Endothelial cell of umbilical vein (primary cell): ENCODE data around the gene AACS. TPM values are rescaled to one million over a fixed set of nuclear protein-coding genes. Genes with fewer than 3 reads are reported as not detected.

Source experiments
- BruUV-seq: library from RNA; stranded (reverse); fragments of 400-500 nt; replicated peaks from 2 replicates; lab custom pipeline; 2021; lab: Mats Ljungman, UMichigan
- CTCF ChIA-PET: fragments of 300-600, 350-600 bp; sonication (Branson Sonifier 250); formaldehyde crosslinking; loops from one replicate; lab custom pipeline; 2021; ENCODE audit warnings: antibody characterized with exemption, inconsistent platforms; lab: Charles Lee
- POLR2A ChIA-PET: fragments of 300-600, 350-600 bp; sonication (Branson Sonifier 250); formaldehyde crosslinking; loops from one replicate; lab custom pipeline; 2021; ENCODE audit warnings: antibody characterized with exemption, inconsistent platforms; lab: Charles Lee
- DNase-seq: peaks from one replicate; pipeline ENCODE4 v3.0.0-alpha.2; 2011; ENCODE audit warnings: low read depth, low spot score
- FAIRE-seq: peaks from 2 replicates; lab custom pipeline; 2011; peaks lifted over from hg19 to GRCh38; lab: Jason Lieb, UNC
- H2AFZ ChIP-seq: 2 replicates; pipeline ENCODE4 v1.6.0; 2012; ENCODE audit warnings: low read depth, low read length, control low read depth, inconsistent platforms
- H3K27ac ChIP-seq: 2 replicates; pipeline ENCODE4 v1.5.1; 2011; ENCODE audit warnings: low read depth, mild to moderate bottlenecking, control low read depth, low read length, moderate library complexity; ENCODE audit not compliant: insufficient read depth
- H3K27me3 ChIP-seq, 2 experiments: 2 replicates each; pipeline versions ENCODE4 v1.6.0 to v1.6.1; 2011; ENCODE audit warnings: low read length in 2 of 2, mixed read lengths in 1 of 2; ENCODE audit not compliant: control insufficient read depth in 2 of 2, insufficient read depth in 2 of 2
- H3K36me3 ChIP-seq, 2 experiments: 2 replicates in 1 of 2; 3 replicates in 1 of 2; pipeline ENCODE4 v1.5.1; 2011; ENCODE audit warnings: low read length in 2 of 2, mild to moderate bottlenecking in 1 of 2, moderate library complexity in 1 of 2; ENCODE audit not compliant: control insufficient read depth in 2 of 2, insufficient read depth in 2 of 2; ENCODE audit errors: extremely low read depth in 1 of 2
- H3K4me1 ChIP-seq: 3 replicates; pipeline ENCODE4 v1.5.1; 2011; ENCODE audit warnings: mild to moderate bottlenecking, low read length; ENCODE audit not compliant: control insufficient read depth, insufficient read depth; ENCODE audit errors: extremely low read depth
- H3K4me2 ChIP-seq: 2 replicates; pipeline ENCODE4 v1.6.1; 2011; ENCODE audit warnings: low read length, control low read depth, mixed read lengths; ENCODE audit not compliant: insufficient read depth
- H3K4me3 ChIP-seq, 3 experiments: fragments of 200-600 bp in 1 of 3; sonication (generic), shearing (Covaris generic) in 1 of 3; replicated peaks in 1 of 3; 2 replicates each; pipeline ENCODE4 v1.5.1; 2011 to 2016; ENCODE audit warnings: control low read depth in 3 of 3, low read length in 3 of 3, mild to moderate bottlenecking in 2 of 3, inconsistent platforms in 1 of 3, low read depth in 1 of 3, moderate library complexity in 1 of 3; ENCODE audit not compliant: insufficient read depth in 1 of 3
- H3K79me2 ChIP-seq: 2 replicates; pipeline ENCODE4 v1.6.0; 2012; ENCODE audit warnings: low read length, inconsistent platforms; ENCODE audit not compliant: control insufficient read depth, insufficient read depth
- H3K9ac ChIP-seq: replicated peaks from 2 replicates; pipeline ENCODE3; 2011; ENCODE audit warnings: low read length, control low read depth; ENCODE audit not compliant: insufficient read depth; ENCODE audit errors: extremely low read depth
- H3K9me1 ChIP-seq: replicated peaks from 3 replicates; pipeline ENCODE4 v1.6.0; 2011; ENCODE audit warnings: mild to moderate bottlenecking, low read length; ENCODE audit not compliant: control insufficient read depth, insufficient read depth; ENCODE audit errors: extremely low read depth
- H3K9me3 ChIP-seq: replicated peaks from 2 replicates; pipeline ENCODE4 v1.5.1; 2012; ENCODE audit warnings: low read length, inconsistent platforms; ENCODE audit not compliant: control insufficient read depth, insufficient read depth
- H4K20me1 ChIP-seq: replicated peaks from 2 replicates; pipeline ENCODE3; 2011; ENCODE audit warnings: mild to moderate bottlenecking, low read length; ENCODE audit not compliant: control insufficient read depth, insufficient read depth; ENCODE audit errors: extremely low read depth
- EZH2 ChIP-seq: IDR thresholded peaks from 2 replicates; pipeline ENCODE4 v1.6.1; 2012; ENCODE audit warnings: borderline replicate concordance, low read depth, mild to moderate bottlenecking, moderate library complexity, low read length, inconsistent platforms; ENCODE audit not compliant: severe bottlenecking
- FOS ChIP-seq: IDR thresholded peaks from 2 replicates; pipeline ENCODE4 v1.6.1; 2011; ENCODE audit warnings: mild to moderate bottlenecking, low read length, moderate library complexity, borderline replicate concordance; ENCODE audit not compliant: insufficient read depth
- MAX ChIP-seq: IDR thresholded peaks from 2 replicates; pipeline ENCODE4 v1.6.1; 2011; ENCODE audit not compliant: insufficient read depth, insufficient read length
- dilution Hi-C: fragments of 300-500 bp; cut with MboI; formaldehyde crosslinking; loops from one replicate; pipeline ENCODE4 v1.15.0; 2019; ENCODE audit warnings: low sequenced_read_pairs; ENCODE audit not compliant: extremely low pct_ligation_motif_present
- intact Hi-C: fragments of 100-400 bp; cut with micrococcal nuclease; formaldehyde crosslinking; loops from one replicate; pipeline ENCODE4 v1.10.0; 2022
- polyA plus RNA-seq, 4 experiments: library from polyadenylated mRNA; depleted of rRNA in 3 of 4; stranded (reverse) in 3 of 4; unstranded in 1 of 4; fragments of >200 nt; gene quantifications; 2 replicates each; pipeline versions ENCODE4 v1.2.1 to v1.2.3, GENCODE V29; 2011 to 2012; ENCODE audit warnings: missing spikeins in 1 of 4
- total RNA-seq: library from RNA; stranded (reverse); gene quantifications from 2 replicates; pipeline ENCODE4 v1.2.3, GENCODE V29; 2021
- TF ChIP-seq, protein P1 (sequence below), 2 donors: IDR thresholded peaks; 1 replicate in 1 of 2; 2 replicates in 1 of 2; pipeline ENCODE4 v1.5.1; 2011; ENCODE audit warnings: low read length in 2 of 2, mild to moderate bottlenecking in 2 of 2, moderate library complexity in 2 of 2, control low read depth in 1 of 2, inconsistent platforms in 1 of 2, low read depth in 1 of 2; ENCODE audit not compliant: insufficient read depth in 1 of 2; ENCODE audit errors: extremely low read depth in 1 of 2

The AACS gene
- total and polyA plus RNA-seq, 2 donors (not counting 3 experiments of a cell fraction or from before 2014, with no cell fraction given): 34.7 to 40.3 TPM

GRCh38 chr12:125185740-125186470, 120.7 kb downstream of the AACS start, which contains the start of gene TMEM132B:
Gene TMEM132B (plus strand): TSS chr12:125186386.
- DNase-seq (peak; percentile 53), FAIRE-seq (no peak)
- Histone ChIP-seq H3K9ac (no peak within 1 kb of the TSS), H4K20me1 (no peaks in the 10 kb centered on the region), H2AFZ (peak within 1 kb of the TSS; percentile 32), H3K79me2 (no peaks in the 10 kb centered on the region), H3K4me1 (no peaks in the 10 kb centered on the region), H3K27ac (no peak within 1 kb of the TSS), H3K9me3 (no peaks in the 10 kb centered on the region), H3K36me3 (no peaks in the 10 kb centered on the region), H3K4me3 (peak within 1 kb of the TSS in 1 of 3 experiments; percentile 19), H3K9me1 (no peaks in the 10 kb centered on the region), H3K27me3 (peaks cover 45 to 49% of the 10 kb centered on the region in 2 experiments), H3K4me2 (peak within 1 kb of the TSS; percentile 27)
- TF ChIP-seq, protein P1, sequence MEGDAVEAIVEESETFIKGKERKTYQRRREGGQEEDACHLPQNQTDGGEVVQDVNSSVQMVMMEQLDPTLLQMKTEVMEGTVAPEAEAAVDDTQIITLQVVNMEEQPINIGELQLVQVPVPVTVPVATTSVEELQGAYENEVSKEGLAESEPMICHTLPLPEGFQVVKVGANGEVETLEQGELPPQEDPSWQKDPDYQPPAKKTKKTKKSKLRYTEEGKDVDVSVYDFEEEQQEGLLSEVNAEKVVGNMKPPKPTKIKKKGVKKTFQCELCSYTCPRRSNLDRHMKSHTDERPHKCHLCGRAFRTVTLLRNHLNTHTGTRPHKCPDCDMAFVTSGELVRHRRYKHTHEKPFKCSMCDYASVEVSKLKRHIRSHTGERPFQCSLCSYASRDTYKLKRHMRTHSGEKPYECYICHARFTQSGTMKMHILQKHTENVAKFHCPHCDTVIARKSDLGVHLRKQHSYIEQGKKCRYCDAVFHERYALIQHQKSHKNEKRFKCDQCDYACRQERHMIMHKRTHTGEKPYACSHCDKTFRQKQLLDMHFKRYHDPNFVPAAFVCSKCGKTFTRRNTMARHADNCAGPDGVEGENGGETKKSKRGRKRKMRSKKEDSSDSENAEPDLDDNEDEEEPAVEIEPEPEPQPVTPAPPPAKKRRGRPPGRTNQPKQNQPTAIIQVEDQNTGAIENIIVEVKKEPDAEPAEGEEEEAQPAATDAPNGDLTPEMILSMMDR (IDR thresholded peaks at IDR 0.05; ENCODE audit: extremely low read depth in 1 of 2, insufficient read depth in 1 of 2, low read depth in 1 of 2, low read length in 2 of 2): peak; percentile 34 to 35
- TF ChIP-seq MAX: no peak
- TF ChIP-seq FOS: no peak
- TF ChIP-seq EZH2: peak; percentile 59
- ChIA-PET CTCF (interaction anchor here (0.6 to 0.7 kb wide), 2 partner anchors 105 to 217 kb away, joined by 4 read pairs; no protein-coding TSS in a partner anchor), POLR2A (no interaction called here)
- intact Hi-C loops (loop anchor here (10.0 kb wide), 1 partner anchor 879 kb away; no protein-coding TSS in a partner anchor), dilution Hi-C loops (no loop called here)
- BruUV-seq: no TSS peak
